IMR-90 (cell line): ENCODE measurements around the gene TWIST2. TPM values are rescaled to one million over a fixed set of nuclear protein-coding genes. Genes with fewer than 3 reads are reported as not detected.

Source experiments
- ATAC-seq: fragments of 200-7000 bp; cut with Tn5 transposase; 2 replicates; pipeline ENCODE4 v1.9.1; 2020; ENCODE audit warnings: low read depth, mild to moderate bottlenecking, moderate library complexity
- BruUV-seq: library from RNA; stranded (reverse); fragments of 400-500 nt; replicated peaks from 2 replicates; lab custom pipeline; 2021; lab: Mats Ljungman, UMichigan
- CTCF ChIA-PET: fragments of 300-600 bp; formaldehyde crosslinking; extraction: SDS; loops from one replicate; lab custom pipeline; 2021; ENCODE audit warnings: antibody characterized with exemption; lab: Yijun Ruan, JAX
- POLR2A ChIA-PET: fragments of 300-600 bp; sonication (Branson Sonifier 250); formaldehyde crosslinking; loops from one replicate; lab custom pipeline; 2022; ENCODE audit warnings: antibody characterized with exemption; ENCODE audit not compliant: unreplicated experiment; lab: Charles Lee
- DNase-seq: peaks from one replicate; pipeline ENCODE4 v3.0.0; 2013
- H2AFZ ChIP-seq: replicated peaks from 2 replicates; pipeline ENCODE3; 2013; ENCODE audit warnings: low read length, mild to moderate bottlenecking; ENCODE audit not compliant: poor library complexity
- H2AK5ac ChIP-seq: 2 replicates; pipeline ENCODE4 v1.6.1; 2013; ENCODE audit warnings: low read depth, low read length, inconsistent platforms
- H2AK9ac ChIP-seq: replicated peaks from 2 replicates; pipeline ENCODE3; 2013; ENCODE audit warnings: mild to moderate bottlenecking, low read depth, low read length, moderate library complexity; ENCODE audit not compliant: poor library complexity
- H2BK120ac ChIP-seq: 2 replicates; pipeline ENCODE4 v1.6.1; 2013; ENCODE audit warnings: low read depth, low read length, inconsistent platforms
- H2BK15ac ChIP-seq: 3 replicates; pipeline ENCODE4 v1.6.1; 2013; ENCODE audit warnings: low read depth, low read length, inconsistent platforms
- H2BK20ac ChIP-seq: 2 replicates; pipeline ENCODE4 v1.6.1; 2013; ENCODE audit warnings: low read depth, mild to moderate bottlenecking, inconsistent platforms, low read length, moderate library complexity
- H2BK5ac ChIP-seq: 2 replicates; pipeline ENCODE4 v1.6.1; 2013; ENCODE audit warnings: mild to moderate bottlenecking, low read depth, low read length, inconsistent platforms; ENCODE audit not compliant: poor library complexity, severe bottlenecking
- H3K14ac ChIP-seq: replicated peaks from 2 replicates; pipeline ENCODE4 v1.6.1; 2013; ENCODE audit warnings: low read depth, low read length, inconsistent platforms
- H3K18ac ChIP-seq: 2 replicates; pipeline ENCODE4 v1.6.1; 2013; ENCODE audit warnings: low read depth, low read length, control low read depth
- H3K23ac ChIP-seq: 2 replicates; pipeline ENCODE4 v1.6.1; 2013; ENCODE audit warnings: low read depth, low read length, inconsistent platforms
- H3K27ac ChIP-seq: 2 replicates; pipeline ENCODE4 v1.5.1; 2013; ENCODE audit warnings: mild to moderate bottlenecking, control low read depth, low read length; ENCODE audit not compliant: insufficient read depth
- H3K27me3 ChIP-seq: 2 replicates; pipeline ENCODE4 v1.6.1; 2013; ENCODE audit warnings: low read length; ENCODE audit not compliant: control insufficient read depth, insufficient read depth
- H3K36me3 ChIP-seq: 2 replicates; pipeline ENCODE4 v1.6.1; 2013; ENCODE audit warnings: low read length, mixed read lengths; ENCODE audit not compliant: control insufficient read depth, insufficient read depth
- H3K4ac ChIP-seq: 2 replicates; pipeline ENCODE4 v1.6.1; 2013; ENCODE audit warnings: low read depth, low read length, inconsistent platforms
- H3K4me1 ChIP-seq: 2 replicates; pipeline ENCODE4 v1.6.1; 2013; ENCODE audit warnings: low read length, mixed read lengths; ENCODE audit not compliant: control insufficient read depth, insufficient read depth
- H3K4me2 ChIP-seq: 2 replicates; pipeline ENCODE4 v1.6.1; 2013; ENCODE audit warnings: low read depth, mild to moderate bottlenecking, control low read depth, low read length, moderate library complexity
- H3K4me3 ChIP-seq: 2 replicates; pipeline ENCODE4 v1.5.1; 2013; ENCODE audit warnings: low read depth, mild to moderate bottlenecking, control low read depth, low read length, moderate library complexity; ENCODE audit not compliant: insufficient read depth
- H3K56ac ChIP-seq: 2 replicates; pipeline ENCODE4 v1.6.1; 2013; ENCODE audit warnings: low read length, inconsistent platforms; ENCODE audit not compliant: insufficient read depth; ENCODE audit errors: extremely low read depth
- H3K79me1 ChIP-seq, 2 experiments: 2 replicates each; pipeline ENCODE4 v1.6.1; 2013; ENCODE audit warnings: low read length in 2 of 2, inconsistent platforms in 1 of 2, low read depth in 1 of 2
- H3K9ac ChIP-seq: 2 replicates; pipeline ENCODE4 v1.6.1; 2013; ENCODE audit warnings: low read depth, low read length, control low read depth
- H3K9me1 ChIP-seq: 2 replicates; pipeline ENCODE4 v1.6.1; 2013; ENCODE audit warnings: low read length, inconsistent platforms; ENCODE audit not compliant: insufficient read depth
- H3K9me3 ChIP-seq: 2 replicates; pipeline ENCODE4 v1.6.1; 2013; ENCODE audit warnings: low read length; ENCODE audit not compliant: control insufficient read depth, insufficient read depth
- H4K20me1 ChIP-seq: 2 replicates; pipeline ENCODE4 v1.6.1; 2013; ENCODE audit warnings: low read length, inconsistent platforms; ENCODE audit not compliant: insufficient read depth
- H4K5ac ChIP-seq: 2 replicates; pipeline ENCODE4 v1.6.1; 2013; ENCODE audit warnings: mild to moderate bottlenecking, low read depth, low read length, control low read depth
- H4K8ac ChIP-seq, 2 experiments: 2 replicates each; pipeline ENCODE4 v1.6.1; 2013; ENCODE audit warnings: low read depth in 2 of 2, low read length in 2 of 2, control low read depth in 1 of 2, inconsistent platforms in 1 of 2
- H4K91ac ChIP-seq: 2 replicates; pipeline ENCODE4 v1.6.1; 2013; ENCODE audit warnings: low read depth, low read length, inconsistent platforms; ENCODE audit not compliant: insufficient read depth
- BHLHE40 ChIP-seq: fragments of 150-350 bp; IDR thresholded peaks from 2 replicates; pipeline ENCODE4 v1.6.1; 2016; ENCODE audit warnings: mild to moderate bottlenecking, low read depth, low read length
- CEBPB ChIP-seq: IDR thresholded peaks from 2 replicates; pipeline ENCODE4 v1.6.1; 2012; ENCODE audit warnings: low read depth, low read length, improper control_type of control experiment
- CHD1 ChIP-seq: IDR thresholded peaks from 2 replicates; pipeline ENCODE4 v1.6.1; 2012; ENCODE audit warnings: low read depth, low read length, improper control_type of control experiment
- CTCF ChIP-seq: conservative IDR thresholded peaks from 2 replicates; pipeline ENCODE4 v1.5.1; 2012; ENCODE audit warnings: mild to moderate bottlenecking, low read depth, low read length, improper control_type of control experiment
- FOS ChIP-seq: fragments of 150-350 bp; IDR thresholded peaks from 2 replicates; pipeline ENCODE4 v1.6.1; 2016; ENCODE audit warnings: low read depth, low read length
- MAFK ChIP-seq: IDR thresholded peaks from 2 replicates; pipeline ENCODE4 v1.6.1; 2012; ENCODE audit warnings: low read depth, low read length, improper control_type of control experiment
- MAZ ChIP-seq: IDR thresholded peaks from 2 replicates; pipeline ENCODE4 v1.6.1; 2012; ENCODE audit warnings: low read depth, mild to moderate bottlenecking, low read length, improper control_type of control experiment, moderate library complexity, borderline replicate concordance
- MXI1 ChIP-seq: IDR thresholded peaks from 2 replicates; pipeline ENCODE4 v1.6.1; 2012; ENCODE audit warnings: low read depth, mild to moderate bottlenecking, low read length, moderate library complexity, borderline replicate concordance
- NFE2L2 ChIP-seq: fragments of 150-350 bp; IDR thresholded peaks from 2 replicates; pipeline ENCODE4 v1.6.1; 2016; ENCODE audit warnings: low read depth, mild to moderate bottlenecking, low read length
- POLR2A ChIP-seq: IDR thresholded peaks from 2 replicates; pipeline ENCODE4 v1.6.1; 2012; ENCODE audit warnings: mild to moderate bottlenecking, low read depth, low read length
- RAD21 ChIP-seq: IDR thresholded peaks from 2 replicates; pipeline ENCODE4 v1.6.1; 2012; ENCODE audit warnings: low read length, improper control_type of control experiment
- RCOR1 ChIP-seq: IDR thresholded peaks from 2 replicates; pipeline ENCODE4 v1.6.1; 2012; ENCODE audit warnings: mild to moderate bottlenecking, low read length, improper control_type of control experiment; ENCODE audit not compliant: insufficient replicate concordance
- RFX5 ChIP-seq: IDR thresholded peaks from 2 replicates; pipeline ENCODE4 v1.8.0; 2012; ENCODE audit warnings: low read depth, mild to moderate bottlenecking, low read length, moderate library complexity
- SMC3 ChIP-seq: fragments of 150-350 bp; IDR thresholded peaks from 2 replicates; pipeline ENCODE4 v1.6.1; 2016; ENCODE audit warnings: low read depth, mild to moderate bottlenecking, antibody characterized with exemption, low read length, moderate library complexity
- USF2 ChIP-seq: fragments of 150-350 bp; IDR thresholded peaks from 2 replicates; pipeline ENCODE4 v1.6.1; 2017; ENCODE audit warnings: mild to moderate bottlenecking, antibody characterized with exemption, low read length, low read depth
- WGBS, 2 experiments: methylation state at CpG; one replicate each; pipeline versions ENCODE4 v1.1.5 to v1.1.7; 2013; ENCODE audit warnings: missing lambda C conversion rate in 2 of 2; ENCODE audit not compliant: insufficient read length in 1 of 2; ENCODE audit errors: extremely low coverage in 2 of 2; 5-methylcytosine and 5-hydroxymethylcytosine counted together
- dilution Hi-C: fragments of 300-500 bp; cut with HindIII; formaldehyde crosslinking; loops from one replicate; pipeline ENCODE4 v1.14.3; 2018; ENCODE audit warnings: low sequenced_read_pairs; ENCODE audit not compliant: unreplicated experiment
- in situ Hi-C: fragments of 300-500 bp; cut with MboI; formaldehyde crosslinking; loops from 3 replicates; pipeline ENCODE4 v1.14.3; 2019; ENCODE audit warnings: low sequenced_read_pairs, inconsistent platforms, mixed read lengths
- intact Hi-C: fragments of 100-400 bp; cut with micrococcal nuclease; formaldehyde crosslinking; loops from 2 replicates; pipeline ENCODE4 v1.10.0; 2022
- polyA plus RNA-seq, 3 experiments: library from polyadenylated mRNA; depleted of rRNA; stranded (reverse); fragments of >200 nt; gene quantifications; 2 replicates each; pipeline ENCODE4 v1.2.3, GENCODE V29; 2012; ENCODE audit warnings: low replicate concordance in 1 of 3
- total RNA-seq: library from RNA; depleted of rRNA; stranded (reverse); fragments of >200 nt; gene quantifications from 2 replicates; pipeline ENCODE4 v1.2.3, GENCODE V29; 2012
- TF ChIP-seq, protein P1 (sequence below): fragments of 150-350 bp; IDR thresholded peaks from 2 replicates; pipeline ENCODE4 v1.6.1; 2016; ENCODE audit warnings: low read depth, mild to moderate bottlenecking, low read length, moderate library complexity, borderline replicate concordance

The TWIST2 gene
- total and polyA plus RNA-seq, 2 of the 4 experiments (the other 2 are of a cell fraction) = 9.3 to 33.6 TPM

- no peak overlapping the region for H3K9ac ChIP-seq
- H4K5ac ChIP-seq = no peak overlapping the region
- no peak overlapping the region for H4K8ac ChIP-seq
- no peak overlapping the region for H2BK120ac ChIP-seq
- H3K4me1 ChIP-seq = peaks cover 34% of the 10 kb centered on the region
- dilution Hi-C loops = no loop called here
- TF ChIP-seq RAD21 (no peak), NFE2L2 (no peak), MAFK (no peak), POLR2A (no peak), RFX5 (no peak), FOS (no peak), SMC3 (no peak), CTCF (no peak), CEBPB (no peak), MXI1 (no peak), MAZ (no peak), BHLHE40 (no peak), CHD1 (no peak), RCOR1 (no peak), USF2 (no peak)
- TF ChIP-seq, protein P1, sequence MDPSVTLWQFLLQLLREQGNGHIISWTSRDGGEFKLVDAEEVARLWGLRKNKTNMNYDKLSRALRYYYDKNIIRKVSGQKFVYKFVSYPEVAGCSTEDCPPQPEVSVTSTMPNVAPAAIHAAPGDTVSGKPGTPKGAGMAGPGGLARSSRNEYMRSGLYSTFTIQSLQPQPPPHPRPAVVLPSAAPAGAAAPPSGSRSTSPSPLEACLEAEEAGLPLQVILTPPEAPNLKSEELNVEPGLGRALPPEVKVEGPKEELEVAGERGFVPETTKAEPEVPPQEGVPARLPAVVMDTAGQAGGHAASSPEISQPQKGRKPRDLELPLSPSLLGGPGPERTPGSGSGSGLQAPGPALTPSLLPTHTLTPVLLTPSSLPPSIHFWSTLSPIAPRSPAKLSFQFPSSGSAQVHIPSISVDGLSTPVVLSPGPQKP = no peak
- in situ Hi-C loops = no loop called here
- H3K4me3 ChIP-seq = no peak overlapping the region
- H2AK5ac ChIP-seq = no peak overlapping the region
- 86% methylated on average over 1 of the region's 7 CpGs; no CpG with 5 or more reads in 1 of the 2 experiments for WGBS, 2 experiments
- no peak overlapping the region for H3K27ac ChIP-seq
- peaks cover 3% of the 10 kb centered on the region; the same call in 1 of the 2 replicates for H3K36me3 ChIP-seq
- H4K91ac ChIP-seq = no peak overlapping the region
- DNase-seq = no peak
- no peak overlapping the region for H3K56ac ChIP-seq
- peak overlapping the region; percentile 46 for H2AFZ ChIP-seq
- no peak overlapping the region for H2BK5ac ChIP-seq
- H3K14ac ChIP-seq = no peak overlapping the region
- intact Hi-C loops = loop anchor here (5.0 kb wide), 1 partner anchor 51 kb away; the partner anchor contains the start of gene TWIST2
- H3K23ac ChIP-seq = no peak overlapping the region
- ChIA-PET POLR2A (no interaction called here), CTCF (no interaction called here)
- no peaks in the 10 kb centered on the region for H3K27me3 ChIP-seq
- H3K79me1 ChIP-seq = peaks cover 25 to 88% of the 10 kb centered on the region in 2 experiments
- no peak overlapping the region for H3K18ac ChIP-seq
- no peak overlapping the region for H3K4me2 ChIP-seq
- no peak overlapping the region for H2BK20ac ChIP-seq
- H3K4ac ChIP-seq = no peak overlapping the region
- no TSS peak for BruUV-seq
- ATAC-seq = no peak
- no peak overlapping the region for H2BK15ac ChIP-seq
- H2AK9ac ChIP-seq = no peak overlapping the region
- peaks cover 38% of the 10 kb centered on the region for H4K20me1 ChIP-seq
- H3K9me3 ChIP-seq = no peaks in the 10 kb centered on the region
- H3K9me1 ChIP-seq = peaks cover 31% of the 10 kb centered on the region
These were observed 50.0 kb downstream of the TWIST2 start for GRCh38 chr2:238897911-238898311.
